Measurements from ENCODE around the gene ADI1.
"Not testable (repeated sequence)": the region's sequence is repeated elsewhere in the genome, so short reads cannot be mapped to it uniquely, and the experiment has no call there.

The ADI1 gene

DNA sequence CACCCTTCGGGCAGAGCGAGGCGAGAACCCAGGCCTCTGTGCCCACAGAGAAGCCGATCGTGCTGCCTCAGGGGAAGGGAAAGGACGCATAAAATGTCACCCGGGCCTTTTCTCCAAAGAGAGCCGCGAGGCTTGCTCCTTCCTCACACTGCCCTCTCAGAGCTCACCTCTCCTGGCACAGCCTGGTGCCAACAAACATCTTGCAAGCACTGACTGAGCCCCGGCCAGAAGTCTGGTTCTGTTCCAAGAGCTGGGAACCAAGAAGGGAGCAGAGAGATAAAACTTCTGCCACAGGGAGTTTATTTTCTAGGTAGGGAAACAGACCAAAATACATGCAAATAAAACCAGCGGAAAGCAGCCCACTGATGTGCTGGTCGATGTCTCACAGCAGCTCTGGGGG, 13.6 kb upstream of the ADI1 start:
- FAIRE-seq (no peak), DNase-seq (ENCODE audit: insufficient read length, low spot score) (no peak)

- DNase-seq (ENCODE audit: insufficient read length, low spot score), result no peak
- no peak for FAIRE-seq
Measured at GRCh38 chr2:3529316-3530025, 10.1 kb upstream of the ADI1 start.

DNA sequence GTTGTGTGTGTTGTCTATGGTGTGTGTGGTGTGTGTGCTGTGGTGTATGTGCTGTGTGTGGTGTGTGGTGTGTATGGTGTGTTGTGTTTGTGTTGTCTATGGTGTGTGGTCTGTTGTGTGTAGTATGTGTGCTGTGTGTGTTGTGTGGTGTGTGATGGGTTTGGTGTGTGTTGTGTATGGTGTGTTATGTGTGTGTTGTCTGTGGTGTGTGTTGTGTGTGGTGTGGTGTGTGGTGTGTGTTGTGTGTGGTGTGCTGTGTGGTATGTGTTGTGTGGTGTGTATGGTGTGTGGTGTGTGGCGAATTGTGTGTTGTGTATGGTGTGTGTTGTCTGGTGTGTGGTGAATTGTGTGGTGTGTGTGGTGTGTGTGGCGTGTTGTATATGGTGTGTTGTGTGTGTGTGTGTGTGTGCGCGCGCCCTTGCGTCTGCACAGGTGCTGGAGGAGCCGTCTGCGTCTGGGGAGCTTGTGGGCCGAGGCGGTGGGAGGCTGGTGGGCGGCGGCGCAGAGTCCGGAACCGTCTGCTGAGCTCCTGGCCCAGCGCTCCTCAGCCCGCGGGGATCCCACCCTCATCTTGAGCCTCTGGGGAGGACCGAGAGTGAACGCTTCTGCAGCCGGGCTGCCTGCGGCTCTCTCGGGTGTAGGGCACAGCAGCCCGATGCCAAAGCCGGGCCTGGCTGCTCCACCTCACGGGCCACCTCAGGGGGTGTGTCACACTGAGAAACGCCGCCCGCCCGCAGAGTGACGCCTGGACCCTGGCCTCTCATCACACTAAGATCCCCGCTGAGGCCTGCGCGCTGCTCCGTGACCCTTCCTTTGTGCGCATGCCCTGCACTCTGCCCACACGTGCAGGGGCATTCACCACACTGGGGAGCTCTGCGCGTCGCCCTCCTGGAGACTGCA, 8.8 kb upstream of the ADI1 start:
- DNase-seq (ENCODE audit: insufficient read length, low spot score), result no peak
- FAIRE-seq, result no peak

- DNase-seq (ENCODE audit: insufficient read length, low spot score) (no peak), FAIRE-seq (no peak)
Measured at GRCh38 chr2:3526871-3527270, 7.5 kb upstream of the ADI1 start.

DNA sequence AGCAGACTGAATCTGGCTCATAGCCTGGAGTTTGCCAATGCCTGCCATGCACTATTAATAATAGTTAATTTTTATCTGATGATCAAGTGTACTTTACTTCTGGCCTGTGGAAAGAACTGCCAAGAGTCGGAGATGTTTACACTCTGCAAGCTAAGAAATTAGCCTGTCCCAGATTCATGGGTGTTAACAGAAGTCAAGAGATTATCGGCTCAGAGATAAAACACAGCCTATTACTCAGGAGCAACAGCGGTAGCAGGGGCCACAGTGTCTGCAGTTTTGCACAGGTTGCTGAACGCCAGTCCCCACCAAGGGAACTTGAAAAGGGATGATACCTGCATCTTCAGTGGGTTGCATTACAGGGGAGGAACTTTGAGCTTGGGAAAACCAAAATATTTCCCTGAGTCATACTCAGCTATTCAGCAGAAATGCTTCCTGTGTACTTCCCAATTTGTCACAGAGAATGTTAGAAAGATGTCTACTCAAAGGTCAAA, 4.3 kb upstream of the ADI1 start:
- no peak for FAIRE-seq

DNA sequence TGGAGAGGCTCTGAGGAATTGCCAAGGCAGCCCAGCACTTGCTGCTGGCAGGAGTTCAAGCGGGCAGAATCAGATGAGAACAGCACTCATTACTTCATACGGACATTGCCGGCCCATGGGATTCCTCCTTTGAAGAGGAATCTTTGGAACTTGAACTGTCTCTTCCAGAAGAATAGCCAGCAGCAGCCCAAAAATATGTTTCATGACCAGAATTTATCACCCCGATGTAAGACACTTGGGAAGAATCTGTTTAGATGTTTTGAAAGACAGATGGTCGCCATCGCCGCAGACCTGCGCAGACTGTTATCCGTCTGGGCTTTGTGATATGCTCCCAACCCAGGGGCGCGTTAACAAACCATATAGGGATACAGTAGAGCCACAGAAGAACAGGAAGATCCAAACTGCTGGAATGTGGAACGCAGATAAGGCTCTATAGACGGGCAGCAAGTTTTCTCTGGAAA, 3.7 kb upstream of the ADI1 start:
- no peak for FAIRE-seq
- DNase-seq (ENCODE audit: insufficient read length, low spot score), result no peak

More for the DNA sequence above, 4.3 kb upstream of the ADI1 start:
- DNase-seq (ENCODE audit: insufficient read length, low spot score), result no peak

GRCh38 chr2:3520591-3520990, 1.3 kb upstream of the ADI1 start:
- FAIRE-seq (no peak), DNase-seq (ENCODE audit: insufficient read length, low spot score) (no peak)

DNA sequence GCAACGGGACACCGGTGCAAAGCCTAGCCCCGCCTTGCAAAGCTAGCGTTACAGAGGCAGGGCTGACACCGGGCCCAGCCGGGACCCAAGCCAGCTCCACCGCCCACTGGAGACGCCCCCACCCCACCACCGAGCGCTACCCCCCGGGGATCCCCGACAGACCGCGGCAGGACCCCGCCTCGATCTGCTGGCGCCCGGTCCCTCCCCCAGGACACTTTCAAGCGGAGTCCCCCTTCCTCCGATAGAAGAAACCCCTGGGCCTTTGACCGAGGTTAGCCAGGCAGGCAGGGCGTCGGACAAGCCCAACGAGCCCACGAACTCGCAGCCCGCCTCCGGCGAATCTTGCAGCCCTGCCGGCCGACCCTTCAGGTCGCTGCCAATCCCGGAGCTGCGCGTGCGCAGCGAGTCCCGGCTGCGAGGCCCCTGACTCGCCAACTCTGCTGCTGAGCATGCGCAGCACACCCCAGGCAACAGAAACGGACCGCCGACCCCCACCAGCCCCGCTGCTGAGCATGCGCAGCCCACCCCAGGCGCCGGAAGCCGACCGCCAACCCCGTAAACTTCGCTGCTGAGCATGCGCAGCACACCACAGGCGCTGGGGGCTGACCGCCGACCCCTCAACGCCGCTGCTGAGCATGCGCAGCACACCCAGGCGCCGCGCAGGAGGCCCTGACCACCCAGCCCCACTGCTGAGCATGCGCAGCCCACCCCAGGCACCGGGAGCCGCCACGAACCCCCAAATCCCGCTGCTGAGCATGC, 656 bp downstream of the ADI1 start:
- FAIRE-seq (peak; percentile 92), DNase-seq (ENCODE audit: insufficient read length, low spot score) (peak; percentile 100)

GRCh38 chr2:3517948-3518495, 1.3 kb downstream of the ADI1 start:
- FAIRE-seq (no peak), DNase-seq (ENCODE audit: insufficient read length, low spot score) (no peak)

DNA sequence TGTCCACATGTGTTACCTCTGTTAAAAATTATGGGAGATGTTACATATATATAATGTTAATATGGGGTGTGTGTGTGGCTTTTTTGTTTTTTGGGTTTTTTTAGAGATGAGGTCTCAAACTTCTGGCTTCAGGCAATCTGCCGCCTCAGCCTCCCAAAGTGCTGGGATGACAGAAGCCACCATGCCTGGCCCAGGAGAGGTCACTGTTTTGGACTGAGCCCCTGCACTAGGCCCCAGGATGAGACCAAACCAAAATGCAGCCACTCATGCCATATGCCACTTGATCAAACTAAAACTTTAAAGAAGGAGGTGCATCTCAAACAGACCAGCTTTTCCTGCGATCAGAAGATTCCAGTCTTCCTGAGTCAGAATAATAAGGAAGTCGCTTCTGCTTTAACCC, 2.5 kb downstream of the ADI1 start:
- no peak for FAIRE-seq
- no peak for DNase-seq (ENCODE audit: insufficient read length, low spot score)

DNA sequence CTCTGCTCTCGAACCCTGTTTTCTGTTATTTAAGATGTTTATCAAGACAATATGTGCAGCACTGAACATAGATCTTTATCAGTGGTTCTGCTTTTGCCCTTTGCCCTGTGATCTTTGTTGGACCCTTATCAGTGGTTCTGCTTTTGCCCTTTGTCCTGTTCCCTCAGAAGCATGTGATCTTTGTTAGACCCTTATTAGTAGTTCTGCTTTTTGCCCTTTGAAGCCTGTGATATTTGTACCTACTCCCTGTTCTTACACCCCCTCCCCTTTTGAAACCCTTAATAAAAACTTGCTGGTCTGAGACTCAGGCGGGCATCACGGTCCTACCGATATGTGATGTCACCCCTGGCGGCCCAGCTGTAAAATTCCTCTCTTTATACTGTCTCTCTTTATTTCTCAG, 3.9 kb downstream of the ADI1 start:
- DNase-seq (ENCODE audit: insufficient read length, low spot score); FAIRE-seq: not testable (repeated sequence)

DNA sequence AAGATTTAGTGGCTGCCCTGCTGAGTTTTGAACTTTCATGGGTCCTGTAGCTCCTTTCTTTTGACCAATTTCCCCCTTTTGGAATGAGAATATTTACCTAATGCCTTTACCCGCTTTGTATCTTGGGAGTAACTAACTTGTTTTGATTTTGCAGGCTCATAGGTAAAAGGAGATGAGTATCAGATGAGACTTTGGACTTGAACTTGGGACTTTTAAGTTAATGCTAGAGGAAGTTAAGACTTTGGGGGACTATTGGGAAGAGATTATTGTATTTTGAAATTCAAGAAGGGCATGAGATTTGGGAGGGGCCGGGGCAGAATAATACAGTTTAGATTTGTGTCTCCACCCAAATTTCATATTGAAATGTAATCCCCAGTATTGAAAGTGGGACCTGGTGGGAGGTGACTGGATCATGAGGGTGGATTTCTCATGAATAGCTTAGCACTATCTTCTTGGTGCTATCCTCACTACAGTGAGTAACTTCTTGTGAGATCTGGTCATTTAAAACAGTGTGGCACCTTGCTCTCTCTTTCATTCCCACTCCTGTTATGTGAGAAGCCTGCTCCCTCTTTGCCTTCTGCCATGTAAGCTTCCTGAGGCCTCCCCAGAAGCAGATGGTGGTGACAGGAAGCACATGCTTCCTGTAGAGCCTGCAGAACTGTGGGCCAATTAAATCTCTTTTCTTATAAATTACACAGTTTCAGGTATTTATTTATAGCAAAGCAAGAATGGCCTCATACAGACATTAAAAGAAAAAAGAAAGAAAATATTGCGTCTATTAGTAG, 6.1 kb downstream of the ADI1 start:
- FAIRE-seq, result no peak

GRCh38 chr2:3512086-3512485, 7.2 kb downstream of the ADI1 start:
- no peak for DNase-seq (ENCODE audit: insufficient read length, low spot score)
- FAIRE-seq, result no peak

More for the DNA sequence above, 6.1 kb downstream of the ADI1 start:
- DNase-seq (ENCODE audit: insufficient read length, low spot score), result no peak

DNA sequence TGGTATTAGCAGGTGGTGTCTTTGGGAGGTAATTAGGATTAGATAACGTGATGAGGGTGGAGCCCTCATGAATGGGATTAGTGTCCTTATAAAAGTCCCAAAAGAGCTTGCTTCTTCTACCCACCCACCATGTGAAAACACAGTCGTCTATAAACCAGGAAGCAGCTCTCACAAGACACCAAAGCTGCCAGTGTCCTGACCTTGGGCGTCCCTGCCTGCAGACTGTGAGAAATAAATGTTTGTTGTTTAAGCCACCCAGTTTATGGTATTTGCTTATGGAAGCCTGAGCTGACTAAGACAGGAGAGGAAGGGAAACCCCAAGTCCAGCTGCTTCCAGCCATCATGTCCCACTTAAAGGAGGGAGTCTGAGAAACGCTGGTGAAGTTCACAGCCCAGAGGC, 13.6 kb downstream of the ADI1 start:
- DNase-seq (ENCODE audit: insufficient read length, low spot score) (no peak), FAIRE-seq (no peak)

DNA sequence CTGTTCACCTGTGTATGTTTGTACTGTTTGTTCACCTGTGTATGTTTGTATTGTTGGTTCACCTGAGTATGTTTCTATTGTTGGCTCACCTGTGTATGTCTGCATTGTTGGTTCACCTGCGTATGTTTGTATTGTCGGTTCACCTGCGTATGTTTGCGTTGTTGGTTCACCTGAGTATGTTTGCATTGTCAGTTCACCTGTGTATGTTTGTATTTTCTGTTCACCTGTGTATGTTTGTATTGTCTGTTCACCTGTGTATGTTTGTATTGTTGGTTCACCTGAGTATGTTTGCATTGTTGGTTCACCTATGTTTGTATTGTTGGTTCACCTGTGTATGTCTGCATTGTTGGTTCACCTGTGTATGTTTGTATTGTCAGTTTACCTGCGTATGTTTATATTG, 14.6 kb downstream of the ADI1 start:
- no peak for DNase-seq (ENCODE audit: insufficient read length, low spot score)
- FAIRE-seq, result peak; percentile 96

GRCh38 chr2:3503483-3503882, 15.8 kb downstream of the ADI1 start:
- DNase-seq (ENCODE audit: insufficient read length, low spot score), result no peak
- FAIRE-seq, result no peak

DNA sequence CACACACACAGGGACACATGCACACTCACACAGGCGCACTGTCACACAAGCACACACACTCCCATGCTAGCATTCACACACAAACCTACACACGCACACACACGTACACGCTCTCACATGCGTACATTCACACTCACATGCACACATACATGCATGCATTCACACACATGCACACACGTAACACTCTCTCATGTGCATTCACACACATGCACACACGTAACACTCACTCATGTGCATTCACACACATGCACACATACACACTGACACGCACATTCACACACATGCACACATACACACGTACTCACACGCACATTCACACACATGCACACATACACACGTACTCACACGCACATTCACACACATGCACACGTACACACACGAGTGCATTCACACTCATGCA, 16.3 kb downstream of the ADI1 start:
- peak; percentile 100 for FAIRE-seq
- DNase-seq (ENCODE audit: insufficient read length, low spot score), result no peak

- FAIRE-seq, result no peak
Measured at GRCh38 chr2:3500326-3500899, 18.9 kb downstream of the ADI1 start.

GRCh38 chr2:3498783-3499394, 20.4 kb downstream of the ADI1 start:
- FAIRE-seq, result no peak
- no peak for DNase-seq (ENCODE audit: insufficient read length, low spot score)

More at GRCh38 chr2:3500326-3500899, 18.9 kb downstream of the ADI1 start:
- no peak for DNase-seq (ENCODE audit: insufficient read length, low spot score)
